Gastrocnemius medialis (tissue), 4 donors: ENCODE results near the gene CHST8. TPM values are rescaled to one million over a fixed set of nuclear protein-coding genes. Genes with fewer than 3 reads are reported as not detected.
A peak's percentile ranks its signal among the peaks of the same experiment; 100 is the strongest.

Experiments
- ATAC-seq, 2 donors: fragments of 150-250 bp; one replicate each; pipeline ENCODE4 v1.9.1; 2016
- DNase-seq, 2 donors: peaks; one replicate each; pipeline ENCODE4 v3.0.0-alpha.2; 2019
- H3K27ac ChIP-seq, 4 donors: fragments of 200-600 bp; sonication (generic); 1 replicate in 1 of 4; 2 replicates in 3 of 4; pipeline ENCODE4 v1.5.1; 2016 to 2018; ENCODE audit warnings: mild to moderate bottlenecking in 2 of 4, moderate library complexity in 1 of 4
- H3K27me3 ChIP-seq, 3 donors: fragments of 200-600 bp; sonication (generic) in 2 of 3; 1 replicate in 1 of 3; 2 replicates in 2 of 3; pipeline versions ENCODE4 v1.5.1 to v1.6.0; 2016 to 2019; ENCODE audit warnings: mild to moderate bottlenecking in 1 of 3, moderate library complexity in 1 of 3
- H3K36me3 ChIP-seq, 2 donors: fragments of 200-600 bp; sonication (generic) in 1 of 2; one replicate each; pipeline ENCODE4 v1.5.1; 2017 to 2018
- H3K4me1 ChIP-seq, 2 donors: fragments of 200-600 bp; sonication (generic) in 1 of 2; one replicate each; pipeline ENCODE4 v1.5.1; 2016 to 2017; ENCODE audit warnings: mild to moderate bottlenecking in 2 of 2
- H3K4me3 ChIP-seq, 4 donors: fragments of 200-600 bp; sonication (generic) in 3 of 4; 1 replicate in 1 of 4; 2 replicates in 3 of 4; pipeline ENCODE4 v1.5.1; 2016 to 2019; ENCODE audit warnings: mild to moderate bottlenecking in 2 of 4
- H3K9me3 ChIP-seq, 3 donors: fragments of 200-600 bp; sonication (generic) in 2 of 3; 1 replicate in 1 of 3; 2 replicates in 2 of 3; pipeline ENCODE4 v1.5.1; 2016 to 2019
- CTCF ChIP-seq, 5 experiments: fragments of 450-650 bp in 3 of 5; fragments of 200-600 bp in 2 of 5; sonication (generic) in 2 of 5; IDR thresholded peaks in 4 of 5; conservative IDR thresholded peaks in 1 of 5; 1 replicate in 4 of 5; 2 replicates in 1 of 5; pipeline ENCODE4 v1.5.1; 2016 to 2019; ENCODE audit warnings: antibody characterized with exemption in 5 of 5, mild to moderate bottlenecking in 3 of 5, moderate library complexity in 3 of 5
- POLR2A ChIP-seq, 2 donors: fragments of 450-650 bp; IDR thresholded peaks; one replicate each; pipeline ENCODE4 v1.6.1; 2017; ENCODE audit warnings: antibody characterized with exemption in 2 of 2, mild to moderate bottlenecking in 2 of 2, moderate library complexity in 2 of 2
- in situ Hi-C, 4 donors: fragments of 200-750 bp; cut with MboI; loops; one replicate each; pipeline versions ENCODE4 v1.15.0 to v1.8.0; 2017; ENCODE audit warnings: low sequenced_read_pairs in 4 of 4
- intact Hi-C: fragments of 100-400 bp; cut with DNase I; formaldehyde crosslinking; loops from one replicate; pipeline ENCODE4 v1.15.1; 2023; ENCODE audit warnings: low total_unique reads
- total RNA-seq, 4 donors: library from RNA; depleted of rRNA; stranded (reverse); fragments of >200 nt; gene quantifications; one replicate each; pipeline versions ENCODE4 v1.1.0 to v1.2.3, GENCODE V29; 2016

Gene CHST8
- total RNA-seq, 4 donors from 2014 or later: 0.29 to 0.46 TPM; not detected in 2

GRCh38 chr19:33618884-33619283, 2.9 kb upstream of the CHST8 start:
- no peaks in the 10 kb centered on the region for H3K36me3 ChIP-seq
- in situ Hi-C loops (no loop called here), intact Hi-C loops (no loop called here)
- no peak overlapping the region for H3K4me3 ChIP-seq
- no peaks in the 10 kb centered on the region for H3K9me3 ChIP-seq
- ATAC-seq (no peak), DNase-seq (no peak)
- H3K4me1 ChIP-seq: peaks cover 3% of the 10 kb centered on the region in 2 donors
- TF ChIP-seq POLR2A (IDR thresholded peaks at IDR 0.05) (no peak), CTCF (IDR thresholded peaks at IDR 0.05 in 4 of 5, conservative IDR thresholded peaks at IDR 0.05 in 1 of 5) (no peak)
- H3K27me3 ChIP-seq: peaks cover 17 to 28% (median 22%) of the 10 kb centered on the region in 3 donors
- no peak overlapping the region for H3K27ac ChIP-seq

- H3K27ac ChIP-seq: no peak overlapping the region
- peaks cover 3% of the 10 kb centered on the region in 2 donors for H3K4me1 ChIP-seq
- TF ChIP-seq POLR2A (IDR thresholded peaks at IDR 0.05) (no peak), CTCF (IDR thresholded peaks at IDR 0.05 in 4 of 5, conservative IDR thresholded peaks at IDR 0.05 in 1 of 5) (no peak)
- DNase-seq: no peak
- no peaks in the 10 kb centered on the region for H3K36me3 ChIP-seq
- peaks cover 31 to 43% (median 32%) of the 10 kb centered on the region in 3 donors for H3K27me3 ChIP-seq
- in situ Hi-C loops: no loop called here
- intact Hi-C loops: no loop called here
- no peaks in the 10 kb centered on the region for H3K9me3 ChIP-seq
- ATAC-seq: no peak
- no peak overlapping the region for H3K4me3 ChIP-seq
These were observed 1.1 kb upstream of the CHST8 start for GRCh38 chr19:33620611-33621010.

GRCh38 chr19:33621065-33621785, 528 bp upstream of the CHST8 start:
- DNase-seq: no peak
- H3K9me3 ChIP-seq: no peaks in the 10 kb centered on the region
- H3K36me3 ChIP-seq: no peaks in the 10 kb centered on the region
- intact Hi-C loops (no loop called here), in situ Hi-C loops (no loop called here)
- peak overlapping the region in 2 of 4 donors; percentile 25 to 48 for H3K4me3 ChIP-seq
- peaks cover 3% of the 10 kb centered on the region in 2 donors for H3K4me1 ChIP-seq
- peaks cover 31 to 50% (median 38%) of the 10 kb centered on the region in 3 donors for H3K27me3 ChIP-seq
- no peak overlapping the region for H3K27ac ChIP-seq
- TF ChIP-seq POLR2A (IDR thresholded peaks at IDR 0.05): no peak
- TF ChIP-seq CTCF (IDR thresholded peaks at IDR 0.05 in 4 of 5, conservative IDR thresholded peaks at IDR 0.05 in 1 of 5): no peak
- ATAC-seq: no peak

GRCh38 chr19:33622505-33622808, 704 bp downstream of the CHST8 start:
- H3K27ac ChIP-seq: no peak overlapping the region
- H3K36me3 ChIP-seq: no peaks in the 10 kb centered on the region
- ATAC-seq (no peak), DNase-seq (no peak)
- H3K4me3 ChIP-seq: peak overlapping the region; percentile 40 to 57 (median 50)
- no peaks in the 10 kb centered on the region for H3K9me3 ChIP-seq
- H3K27me3 ChIP-seq: peaks cover 31 to 54% (median 40%) of the 10 kb centered on the region in 3 donors
- intact Hi-C loops: no loop called here
- TF ChIP-seq POLR2A (IDR thresholded peaks at IDR 0.05): no peak
- in situ Hi-C loops: no loop called here
- peaks cover 3% of the 10 kb centered on the region in 2 donors for H3K4me1 ChIP-seq

GRCh38 chr19:33622809-33623511, 1.2 kb downstream of the CHST8 start:
- Histone ChIP-seq H3K36me3 (no peaks in the 10 kb centered on the region), H3K9me3 (no peaks in the 10 kb centered on the region), H3K4me3 (peak overlapping the region; percentile 40 to 57 (median 50)), H3K4me1 (peaks cover 3% of the 10 kb centered on the region in 2 donors), H3K27ac (no peak overlapping the region), H3K27me3 (peaks cover 31 to 54% (median 40%) of the 10 kb centered on the region in 3 donors)
- DNase-seq (no peak), ATAC-seq (no peak)
- no peak for TF ChIP-seq CTCF (IDR thresholded peaks at IDR 0.05 in 4 of 5, conservative IDR thresholded peaks at IDR 0.05 in 1 of 5)
- TF ChIP-seq POLR2A (IDR thresholded peaks at IDR 0.05): no peak
- in situ Hi-C loops: no loop called here
- intact Hi-C loops: no loop called here
